HepG2 (cell line): Measurements from ENCODE around the gene TCF3. TPM values are rescaled to one million over a fixed set of nuclear protein-coding genes. Genes with fewer than 3 reads are reported as not detected.

Source experiments
- ATAC-seq: fragments of 200-7000 bp; cut with Tn5 transposase; 3 replicates; pipeline ENCODE4 v1.9.1; 2020; ENCODE audit warnings: mild to moderate bottlenecking, moderate library complexity
- BruUV-seq: library from RNA; stranded (reverse); fragments of 400-500 nt; replicated peaks from 2 replicates; lab custom pipeline; 2021; lab: Mats Ljungman, UMichigan
- CTCF ChIA-PET: fragments of 300-600 bp; formaldehyde crosslinking; extraction: SDS; loops from one replicate; lab custom pipeline; 2021; ENCODE audit warnings: low total read pairs, inconsistent platforms, low intra/inter-chr PET ratio; lab: Yijun Ruan, JAX
- POLR2A ChIA-PET: fragments of 350-600 bp; sonication (Branson Sonifier 250); formaldehyde crosslinking; loops from one replicate; lab custom pipeline; 2020; ENCODE audit warnings: antibody characterized with exemption, inconsistent platforms; lab: Yijun Ruan, JAX
- DNase-seq: peaks from one replicate; pipeline ENCODE4 v3.0.0-alpha.2; 2015; ENCODE audit warnings: low spot score
- FAIRE-seq: peaks from 3 replicates; lab custom pipeline; 2011; peaks lifted over from hg19 to GRCh38; lab: Jason Lieb, UNC
- H2AFZ ChIP-seq: one replicate; pipeline ENCODE4 v1.6.1; 2011; ENCODE audit warnings: low read length, inconsistent platforms
- H3K27ac ChIP-seq: fragments of 300-600 bp; 3 replicates; pipeline ENCODE4 v1.8.0; 2011; ENCODE audit warnings: mixed run types, mild to moderate bottlenecking, mixed read lengths, low read length, inconsistent platforms; ENCODE audit not compliant: insufficient read depth; ENCODE audit errors: extremely low read length
- H3K27me3 ChIP-seq, 2 experiments: fragments of 200-600 bp in 1 of 2; 2 replicates in 1 of 2; 3 replicates in 1 of 2; pipeline versions ENCODE4 v1.6.0 to v1.8.0; 2011; ENCODE audit warnings: low read length in 2 of 2, mild to moderate bottlenecking in 2 of 2, moderate library complexity in 2 of 2, inconsistent platforms in 1 of 2; ENCODE audit not compliant: insufficient read depth in 2 of 2, control insufficient read depth in 1 of 2
- H3K36me3 ChIP-seq, 2 experiments: fragments of 200-600 bp in 1 of 2; replicated peaks in 1 of 2; 2 replicates in 1 of 2; 3 replicates in 1 of 2; pipeline versions ENCODE4 v1.5.1 to v1.8.0; 2011; ENCODE audit warnings: low read length in 2 of 2, inconsistent platforms in 1 of 2; ENCODE audit not compliant: insufficient read depth in 2 of 2, control insufficient read depth in 1 of 2
- H3K4me1 ChIP-seq: 2 replicates; pipeline ENCODE4 v1.5.1; 2012; ENCODE audit warnings: low read length, inconsistent platforms; ENCODE audit not compliant: insufficient read depth
- H3K4me2 ChIP-seq: 2 replicates; pipeline ENCODE4 v1.6.0; 2011; ENCODE audit warnings: low read depth, low read length, inconsistent platforms
- H3K4me3 ChIP-seq, 3 experiments: fragments of 200-600 bp in 1 of 3; sonication (generic), shearing (Covaris generic) in 1 of 3; replicated peaks in 1 of 3; 2 replicates each; pipeline ENCODE4 v1.5.1; 2011 to 2016; ENCODE audit warnings: low read length in 3 of 3, inconsistent platforms in 2 of 3, low read depth in 2 of 3, mild to moderate bottlenecking in 2 of 3, control low read depth in 1 of 3, mixed read lengths in 1 of 3; ENCODE audit not compliant: insufficient read depth in 1 of 3
- H3K79me2 ChIP-seq: one replicate; pipeline ENCODE4 v1.6.1; 2011; ENCODE audit warnings: low read length, inconsistent platforms; ENCODE audit not compliant: insufficient read depth
- H3K9ac ChIP-seq: 2 replicates; pipeline ENCODE4 v1.6.0; 2011; ENCODE audit warnings: mild to moderate bottlenecking, low read depth, low read length, inconsistent platforms; ENCODE audit not compliant: insufficient read depth
- H3K9me3 ChIP-seq: 2 replicates; pipeline ENCODE4 v1.5.1; 2012; ENCODE audit warnings: mild to moderate bottlenecking, low read length
- H4K20me1 ChIP-seq: 2 replicates; pipeline ENCODE4 v1.6.0; 2011; ENCODE audit warnings: inconsistent platforms, mild to moderate bottlenecking, low read length, moderate library complexity; ENCODE audit not compliant: insufficient read depth
- ATM ChIP-seq: fragments of 450-650 bp; IDR thresholded peaks from 2 replicates; pipeline ENCODE4 v1.7.1; 2017; ENCODE audit warnings: mild to moderate bottlenecking, borderline replicate concordance
- ETV6 ChIP-seq: sonication (generic); formaldehyde crosslinking; conservative IDR thresholded peaks from 2 replicates; pipeline ENCODE4 v1.4.0; 2020; ENCODE audit warnings: missing genetic modification reagents
- JUN ChIP-seq: sonication (generic); formaldehyde crosslinking; IDR thresholded peaks from 2 replicates; pipeline ENCODE4 v1.4.0; 2020; ENCODE audit warnings: mild to moderate bottlenecking, missing genetic modification reagents
- SOX13 ChIP-seq, 3 experiments: fragments of 450-650 bp in 1 of 3; sonication (generic) in 1 of 3; formaldehyde crosslinking in 1 of 3; IDR thresholded peaks in 2 of 3; conservative IDR thresholded peaks in 1 of 3; 2 replicates each; pipeline versions ENCODE4 v1.5.0 to v1.6.1; 2016 to 2020; ENCODE audit warnings: antibody characterized with exemption in 1 of 3, mild to moderate bottlenecking in 1 of 3, missing compliant biosample characterization in 1 of 3, missing genetic modification reagents in 1 of 3, moderate library complexity in 1 of 3
- TAF15 ChIP-seq: fragments of 200-400 bp; formaldehyde crosslinking; IDR thresholded peaks from one replicate; pipeline ENCODE4 v1.6.1; 2018; ENCODE audit warnings: mild to moderate bottlenecking, low read depth, low read length; ENCODE audit not compliant: poor library complexity, severe bottlenecking
- ZBTB40 ChIP-seq, 2 experiments: fragments of 450-650 bp in 1 of 2; sonication (generic) in 1 of 2; formaldehyde crosslinking in 1 of 2; IDR thresholded peaks; 2 replicates each; pipeline versions ENCODE4 v1.6.1 to v1.8.0; 2016 to 2022; ENCODE audit warnings: antibody characterized with exemption in 1 of 2, mild to moderate bottlenecking in 1 of 2, missing genetic modification reagents in 1 of 2
- WGBS: methylation state at CpG from one replicate; pipeline ENCODE4 v1.1.6; 2017; ENCODE audit warnings: low lambda C conversion rate; 5-methylcytosine and 5-hydroxymethylcytosine counted together
- in situ Hi-C: cut with HindIII; loops from 2 replicates; pipeline ENCODE4 v1.10.0; 2017; ENCODE audit warnings: low pct_unique_long_range_greater_than_20kb; ENCODE audit not compliant: extremely low pct_ligation_motif_present
- intact Hi-C: fragments of 100-400 bp; cut with micrococcal nuclease; formaldehyde crosslinking; loops from one replicate; pipeline ENCODE4 v1.10.0; 2022; ENCODE audit not compliant: unreplicated experiment
- polyA plus RNA-seq, 8 experiments: library from polyadenylated mRNA; depleted of rRNA in 3 of 8; stranded (reverse) in 7 of 8; unstranded in 1 of 8; fragments of >200 nt; fragmentation: Illumina TruSeq in 4 of 8; extraction: Trizol in 4 of 8; gene quantifications; 2 replicates each; pipeline versions ENCODE4 v1.2.1 to v1.2.3, GENCODE V29; 2011 to 2016; ENCODE audit warnings: low read depth in 4 of 8, missing spikeins in 1 of 8, mixed read lengths in 1 of 8; ENCODE audit not compliant: insufficient read depth in 1 of 8
- total RNA-seq, 5 experiments: library from RNA; depleted of rRNA; stranded (reverse); fragments of >200 nt; fragmentation: Illumina TruSeq; extraction: Trizol; gene quantifications; 2 replicates each; pipeline ENCODE4 v1.2.3, GENCODE V29; 2016; ENCODE audit warnings: low read depth in 1 of 5

TCF3 gene
- total and polyA plus RNA-seq, 2 of the 13 experiments (the other 11 are each of a cell fraction or from before 2014, with no cell fraction given) = 51.4 to 53.2 TPM

- H3K27me3 ChIP-seq = no peaks in the 10 kb centered on the region
- H3K36me3 ChIP-seq = peaks cover 9 to 43% of the 10 kb centered on the region in 2 experiments; a peak in 4 of 5 replicates
- POLR2A ChIA-PET = no interaction called here
- TF ChIP-seq SOX13 (IDR thresholded peaks at IDR 0.05) (no peak), SOX13 (CRISPR knock-in tag; conservative IDR thresholded peaks at IDR 0.05 in 1 of 2, IDR thresholded peaks at IDR 0.05 in 1 of 2) (no peak), JUN (CRISPR knock-in tag) (no peak), TAF15 (no peak), ATM (no peak), ZBTB40 (IDR thresholded peaks at IDR 0.05) (peak; percentile 73), ZBTB40 (CRISPR knock-in tag; IDR thresholded peaks at IDR 0.05) (peak; percentile 99), ETV6 (CRISPR knock-in tag) (no peak)
- intact Hi-C loops = no loop called here
- no peaks in the 10 kb centered on the region for H4K20me1 ChIP-seq
- no peak overlapping the region for H3K4me2 ChIP-seq
- 0 out of 2 replicates have a peak, but pooled peaks cover 11% of the 10 kb centered on the region for H3K4me1 ChIP-seq
- CTCF ChIA-PET = no interaction called here
- H3K9me3 ChIP-seq = no peaks in the 10 kb centered on the region
- DNase-seq (no peak), FAIRE-seq (no peak), ATAC-seq (no peak)
- no peak overlapping the region for H2AFZ ChIP-seq
- WGBS = 94% methylated on average over 18 of the region's 19 CpGs
- no peak overlapping the region for H3K4me3 ChIP-seq
- in situ Hi-C loops = no loop called here
- H3K79me2 ChIP-seq = peaks cover 16% of the 10 kb centered on the region
- BruUV-seq = no TSS peak
- H3K27ac ChIP-seq = no peak overlapping the region
- H3K9ac ChIP-seq = no peak overlapping the region
Measured at GRCh38 chr19:1634242-1634937, 18.0 kb downstream of the TCF3 start.
